Motor neuron (in vitro differentiated cells): Measurements from ENCODE around the gene KDELR1. TPM values are rescaled to one million over a fixed set of nuclear protein-coding genes. Genes with fewer than 3 reads are reported as not detected.

Experiments used
- ATAC-seq, 8 experiments: fragments of 200-7000 bp; cut with Tn5 transposase; replicated peaks in 6 of 8; 2 replicates each; pipeline ENCODE4 v1.8.0; 2021; ENCODE audit warnings: mild to moderate bottlenecking in 8 of 8, moderate library complexity in 8 of 8
- H3K27ac ChIP-seq, 2 donors: fragments of 250-450 bp; sonication (Bioruptor Pico); 2 replicates each; pipeline ENCODE4 v1.9.0; 2021; ENCODE audit warnings: antibody characterized with exemption in 2 of 2, mild to moderate bottlenecking in 2 of 2, moderate library complexity in 1 of 2
- H3K4me1 ChIP-seq, 2 donors: fragments of 250-450 bp; sonication (Bioruptor Pico); replicated peaks in 1 of 2; 2 replicates each; pipeline ENCODE4 v1.6.1; 2021; ENCODE audit warnings: antibody characterized with exemption in 2 of 2, mild to moderate bottlenecking in 2 of 2, moderate library complexity in 1 of 2
- H3K4me3 ChIP-seq, 5 donors: fragments of 250-450 bp; sonication (Bioruptor Pico); 2 replicates each; pipeline ENCODE4 v1.9.0; 2021; ENCODE audit warnings: antibody characterized with exemption in 5 of 5, mild to moderate bottlenecking in 5 of 5, moderate library complexity in 4 of 5
- WGBS, 10 experiments: fragments of 450-650 bp; shearing (Covaris generic); methylation state at CpG; one replicate each; pipeline ENCODE4 v1.0.0; 2022; 5-methylcytosine and 5-hydroxymethylcytosine counted together
- in situ Hi-C, 9 experiments: fragments of 400-800 bp; cut with MboI; loops; one replicate each; pipeline ENCODE4 v1.15.0; 2021; ENCODE audit warnings: low sequenced_read_pairs in 9 of 9, low pct_unique_long_range_greater_than_20kb in 2 of 9; ENCODE audit not compliant: unreplicated experiment in 9 of 9
- total RNA-seq, 8 experiments: library from RNA; unstranded; fragments of 300-600 nt; gene quantifications; 2 replicates each; pipeline versions ENCODE4 v1.2.3 to v1.2.4, GENCODE V29; 2022

The KDELR1 gene
- total RNA-seq, 8 experiments from 2014 or later: 79.6 to 120 (median 96.8) TPM

GRCh38 chr19:48413879-48414587 is 22.7 kb upstream of the KDELR1 start:
- Histone ChIP-seq H3K4me3 (no peak overlapping the region), H3K4me1 (peaks cover 4 to 9% of the 10 kb centered on the region in 2 donors), H3K27ac (no peak overlapping the region)
- 4 to 100% (median 56%) methylated on average over 1 to 9 of the region's 24 CpGs; no CpG with 5 or more reads in 6 of the 10 experiments for WGBS, 10 experiments
- ATAC-seq: peak in 2 of 8 experiments; percentile 25 to 43
- in situ Hi-C loops: no loop called here

DNA sequence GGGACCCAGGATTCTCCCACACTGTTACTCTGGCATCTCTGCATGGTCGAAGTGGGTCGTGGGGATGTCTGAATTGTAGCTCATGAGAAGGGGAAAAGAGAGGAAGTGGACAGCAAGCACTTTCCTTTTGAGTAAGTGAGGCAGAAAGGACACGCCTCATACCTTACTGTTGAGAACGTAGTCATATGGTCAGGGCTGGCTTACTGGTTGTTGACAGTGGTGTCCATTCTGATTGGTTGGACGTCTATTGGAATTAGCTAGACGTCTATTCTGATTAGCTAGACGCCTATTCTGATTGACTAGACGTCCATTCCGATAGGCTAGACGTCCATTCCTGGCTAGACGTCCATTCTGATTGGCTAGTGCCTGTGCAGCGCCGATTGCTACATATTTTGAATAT is 14.5 kb upstream of the KDELR1 start:
- WGBS, 10 experiments: 20 to 94% (median 78%) methylated on average over 1 to 7 of the region's 13 CpGs; no CpG with 5 or more reads in 4 of the 10 experiments
- Histone ChIP-seq H3K27ac (no peak overlapping the region), H3K4me3 (no peak overlapping the region), H3K4me1 (peaks cover 0 to 4% of the 10 kb centered on the region in 2 donors)
- no peak for ATAC-seq
- in situ Hi-C loops: no loop called here

DNA sequence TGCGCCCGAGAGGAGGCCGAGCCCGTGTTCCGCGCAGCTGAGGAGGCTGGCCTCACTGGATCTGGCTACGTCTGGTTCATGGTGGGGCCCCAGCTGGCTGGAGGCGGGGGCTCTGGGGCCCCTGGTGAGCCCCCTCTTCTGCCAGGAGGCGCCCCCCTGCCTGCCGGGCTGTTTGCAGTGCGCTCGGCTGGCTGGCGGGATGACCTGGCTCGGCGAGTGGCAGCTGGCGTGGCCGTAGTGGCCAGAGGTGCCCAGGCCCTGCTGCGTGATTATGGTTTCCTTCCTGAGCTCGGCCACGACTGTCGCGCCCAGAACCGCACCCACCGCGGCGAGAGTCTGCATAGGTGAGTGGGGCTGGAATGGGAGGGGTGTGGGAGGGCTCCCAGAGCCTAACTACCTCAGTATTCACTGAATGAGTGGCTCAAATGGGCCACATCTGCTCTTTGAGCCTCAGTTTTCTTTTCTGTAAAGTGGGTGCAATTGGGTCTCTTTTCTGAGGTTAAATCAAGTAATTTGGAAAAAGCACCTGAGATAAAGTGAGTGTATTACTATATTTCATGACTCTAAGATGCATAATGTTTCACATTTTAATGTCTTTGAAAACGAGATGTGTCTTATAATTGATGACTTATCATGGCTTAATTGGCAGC is 13.8 kb upstream of the KDELR1 start:
- in situ Hi-C loops: no loop called here
- no peak overlapping the region for H3K4me3 ChIP-seq
- H3K27ac ChIP-seq: no peak overlapping the region
- WGBS, 10 experiments: 50 to 100% (median 93%) methylated on average over 1 to 7 of the region's 27 CpGs; no CpG with 5 or more reads in 3 of the 10 experiments
- ATAC-seq: no peak
- peaks cover 6 to 11% of the 10 kb centered on the region in 2 donors for H3K4me1 ChIP-seq

- 0 to 100% (median 40%) methylated on average over 1 to 3 of the region's 3 CpGs; no CpG with 5 or more reads in 4 of the 10 experiments for WGBS, 10 experiments
- H3K4me3 ChIP-seq: no peak overlapping the region
- H3K4me1 ChIP-seq: peaks cover 6 to 22% of the 10 kb centered on the region in 2 donors
- peak in 6 of 8 experiments; percentile 5 to 57 (median 36) for ATAC-seq
- in situ Hi-C loops: no loop called here
- H3K27ac ChIP-seq: no peak overlapping the region
Observed at GRCh38 chr19:48403606-48404005, 12.3 kb upstream of the KDELR1 start.

GRCh38 chr19:48401287-48401686 is 9.9 kb upstream of the KDELR1 start:
- in situ Hi-C loops: no loop called here

DNA sequence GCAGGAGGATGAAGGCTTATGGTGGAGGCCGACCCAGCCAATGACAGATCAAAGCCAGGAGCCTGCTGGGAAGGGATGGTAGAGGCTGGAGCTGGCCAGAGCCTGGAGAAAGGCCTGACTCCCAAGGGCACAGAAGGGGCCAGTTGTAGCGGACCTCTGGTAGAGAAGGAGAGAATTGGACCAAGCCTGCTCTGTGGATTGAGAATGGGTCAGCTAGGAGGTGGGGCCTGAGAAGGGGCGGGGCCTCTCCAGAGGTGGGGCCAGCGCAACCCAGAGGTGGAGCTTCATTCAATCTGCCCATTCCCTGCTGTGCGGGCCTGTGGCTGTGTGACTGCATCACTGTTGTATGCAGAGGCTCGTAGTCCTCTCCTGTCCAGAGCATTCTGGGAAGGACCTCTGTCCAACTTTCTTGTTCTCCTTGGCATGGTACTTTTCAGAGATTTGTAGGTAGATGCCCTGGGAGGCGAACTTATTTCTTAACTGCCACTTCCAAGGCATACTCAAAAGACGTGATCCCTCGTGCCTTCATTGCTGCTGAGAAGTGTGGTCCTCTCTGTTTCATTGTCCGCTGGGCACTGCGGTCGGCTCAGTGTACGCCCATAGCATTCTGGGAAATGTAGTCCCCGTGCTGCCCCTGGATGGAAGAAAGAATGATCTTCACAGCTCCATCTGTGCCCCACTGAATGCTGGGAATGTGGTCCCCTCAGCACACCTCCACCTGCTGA is 8.8 kb upstream of the KDELR1 start:
- 0 to 48% (median 12%) methylated on average over 1 to 5 of the region's 14 CpGs; no CpG with 5 or more reads in 2 of the 10 experiments for WGBS, 10 experiments
- ATAC-seq: peak; percentile 65 to 78 (median 72)
- in situ Hi-C loops: no loop called here
- Histone ChIP-seq H3K4me3 (peak overlapping the region in 1 of 5 donors; percentile 25), H3K27ac (peak overlapping the region; percentile 36 to 69), H3K4me1 (peaks cover 31 to 52% of the 10 kb centered on the region in 2 donors)

More at GRCh38 chr19:48401287-48401686, 9.9 kb upstream of the KDELR1 start:
- H3K27ac ChIP-seq: no peak overlapping the region
- peaks cover 20 to 41% of the 10 kb centered on the region in 2 donors for H3K4me1 ChIP-seq
- WGBS, 10 experiments: 31 to 98% (median 82%) methylated on average over 1 to 5 of the region's 5 CpGs; no CpG with 5 or more reads in 3 of the 10 experiments
- H3K4me3 ChIP-seq: no peak overlapping the region
- no peak for ATAC-seq

DNA sequence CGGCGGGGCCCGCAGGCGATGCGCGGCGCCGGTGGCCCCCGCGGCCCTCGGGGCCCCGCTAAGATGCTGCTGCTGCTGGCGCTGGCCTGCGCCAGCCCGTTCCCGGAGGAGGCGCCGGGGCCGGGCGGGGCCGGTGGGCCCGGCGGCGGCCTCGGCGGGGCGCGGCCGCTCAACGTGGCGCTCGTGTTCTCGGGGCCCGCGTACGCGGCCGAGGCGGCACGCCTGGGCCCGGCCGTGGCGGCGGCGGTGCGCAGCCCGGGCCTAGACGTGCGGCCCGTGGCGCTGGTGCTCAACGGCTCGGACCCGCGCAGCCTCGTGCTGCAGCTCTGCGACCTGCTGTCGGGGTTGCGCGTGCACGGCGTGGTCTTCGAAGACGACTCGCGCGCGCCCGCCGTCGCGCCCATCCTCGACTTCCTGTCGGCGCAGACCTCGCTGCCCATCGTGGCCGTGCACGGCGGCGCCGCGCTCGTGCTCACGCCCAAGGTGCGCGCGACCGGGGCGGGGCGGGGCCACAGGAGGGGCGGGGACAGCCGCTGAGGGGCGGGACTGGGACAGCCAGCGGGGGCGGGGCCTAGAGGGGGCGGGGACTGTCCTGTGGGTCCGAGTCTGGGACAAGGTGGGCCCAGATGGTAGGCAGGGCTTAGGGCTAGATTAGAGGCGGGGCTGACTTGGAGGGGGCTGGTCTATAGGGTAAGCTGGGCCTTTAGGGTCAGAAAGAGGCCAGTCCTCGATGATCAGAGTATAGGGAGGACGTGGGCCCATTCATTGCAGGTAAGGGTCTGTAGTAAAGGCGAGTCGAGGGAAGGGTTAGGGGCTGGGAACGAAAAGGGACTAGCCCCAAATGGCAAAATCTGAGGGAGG is 7.3 kb upstream of the KDELR1 start:
- peak overlapping the region; percentile 20 to 44 (median 23) for H3K4me3 ChIP-seq

GRCh38 chr19:48398102-48398374 is 6.7 kb upstream of the KDELR1 start:
- Histone ChIP-seq H3K4me3 (peak overlapping the region; percentile 20 to 44 (median 23)), H3K4me1 (peaks cover 44 to 62% of the 10 kb centered on the region in 2 donors), H3K27ac (peak overlapping the region in 1 of 2 donors; percentile 80)
- in situ Hi-C loops: no loop called here
- WGBS, 10 experiments: 0 to 57% (median 5%) methylated on average over 1 to 17 of the region's 17 CpGs; no CpG with 5 or more reads in 1 of the 10 experiments
- ATAC-seq: no peak

More for the DNA sequence above, 7.3 kb upstream of the KDELR1 start:
- Histone ChIP-seq H3K4me1 (peaks cover 40 to 59% of the 10 kb centered on the region in 2 donors), H3K27ac (peak overlapping the region in 1 of 2 donors; percentile 80)
- 0 to 80% (median 10%) methylated on average over 1 to 4 of the region's 104 CpGs; no CpG with 5 or more reads in 7 of the 10 experiments for WGBS, 10 experiments
- ATAC-seq: peak; percentile 3 to 71 (median 47)
- in situ Hi-C loops: no loop called here

- in situ Hi-C loops: no loop called here
- Histone ChIP-seq H3K4me1 (peaks cover 44 to 67% of the 10 kb centered on the region in 2 donors), H3K27ac (no peak overlapping the region), H3K4me3 (peak overlapping the region; percentile 20 to 44 (median 23))
- no peak for ATAC-seq
- WGBS, 10 experiments: 29 to 92% (median 61%) methylated on average over 2 to 22 of the region's 22 CpGs
Observed at GRCh38 chr19:48397263-48398101, 6.1 kb upstream of the KDELR1 start.

- in situ Hi-C loops: no loop called here
- WGBS, 10 experiments: 60% methylated on average over 1 of the region's 2 CpGs; no CpG with 5 or more reads in 9 of the 10 experiments
- Histone ChIP-seq H3K4me3 (peak overlapping the region in 2 of 5 donors; percentile 58 to 63), H3K27ac (no peak overlapping the region), H3K4me1 (peaks cover 44 to 67% of the 10 kb centered on the region in 2 donors)
- no peak for ATAC-seq
Observed at GRCh38 chr19:48396824-48397176, 5.4 kb upstream of the KDELR1 start.

DNA sequence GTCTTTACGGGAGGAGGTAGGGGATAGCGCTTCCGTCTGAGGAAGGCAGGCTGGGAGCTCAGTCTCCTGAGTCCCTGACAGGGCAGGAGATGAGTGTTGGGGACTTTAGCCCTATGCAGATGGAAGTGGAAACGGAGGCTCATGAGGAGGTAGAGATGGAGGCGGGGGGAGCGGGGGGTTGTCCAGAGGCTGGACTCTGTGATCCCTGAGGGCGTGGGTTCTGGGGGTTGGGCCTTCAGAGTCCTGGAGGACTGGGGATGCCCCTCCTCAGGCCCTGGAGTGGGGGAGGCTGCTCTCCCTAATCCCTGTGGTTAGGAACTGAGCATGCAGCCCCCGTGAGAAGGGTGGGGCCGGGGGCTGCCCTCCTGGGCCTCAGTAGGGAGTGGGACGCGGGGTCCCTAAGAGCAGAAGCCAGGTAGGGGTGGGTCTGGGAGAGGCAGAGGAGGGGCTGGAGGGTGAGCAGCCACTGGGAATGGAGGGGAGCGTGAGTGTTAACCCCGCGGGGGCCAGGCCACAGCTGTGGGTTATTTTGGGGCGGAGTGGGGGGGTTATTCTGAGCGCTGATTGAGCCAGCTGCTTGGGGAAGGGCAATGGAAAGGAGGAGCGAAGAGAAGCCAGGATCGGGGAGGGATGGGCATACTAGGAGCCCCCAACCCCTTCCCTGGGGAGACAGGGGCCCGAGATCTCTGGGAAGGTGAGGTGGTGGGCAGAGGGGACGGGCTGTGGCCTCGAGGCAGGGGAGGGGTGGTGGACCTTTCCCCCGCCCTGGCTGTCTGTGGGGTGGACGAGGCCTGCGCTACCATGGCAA is 4.9 kb upstream of the KDELR1 start:
- ATAC-seq: peak in 3 of 8 experiments; percentile 2 to 8 (median 4)
- Histone ChIP-seq H3K27ac (no peak overlapping the region), H3K4me3 (peak overlapping the region in 2 of 5 donors; percentile 58 to 63), H3K4me1 (peaks cover 44 to 67% of the 10 kb centered on the region in 2 donors)
- 88% methylated on average over 3 of the region's 24 CpGs; no CpG with 5 or more reads in 9 of the 10 experiments for WGBS, 10 experiments
- in situ Hi-C loops: no loop called here
